ENCODE data around the gene APBB3.
"Not testable (repeated sequence)": the region's sequence is repeated elsewhere in the genome, so short reads cannot be mapped to it uniquely, and the experiment has no call there.

- TF ChIP-seq EZH2 (IDR thresholded peaks at IDR 0.05); POLR2AphosphoS5 (IDR thresholded peaks at IDR 0.05; ENCODE audit: borderline replicate concordance, low read depth, low read length): not testable (repeated sequence)
Observed at GRCh38 chr5:140593070-140593469, 28.7 kb upstream of the APBB3 start.

All from SK-N-MC (cell line).